Heart right ventricle (tissue), 16 donors: ENCODE results near the gene NUBP1. TPM values are rescaled to one million over a fixed set of nuclear protein-coding genes. Genes with fewer than 3 reads are reported as not detected.

ENCODE experiments used
- ATAC-seq, 8 donors: fragments of 200-7000 bp; cut with Tn5 transposase; one replicate each; pipeline ENCODE4 v1.9.1; 2020; ENCODE audit warnings: mild to moderate bottlenecking in 8 of 8, moderate library complexity in 8 of 8, moderate number of reproducible peaks in 1 of 8
- DNase-seq, 2 donors: peaks; one replicate each; pipeline ENCODE4 v3.0.0-alpha.2; 2020
- H3K27ac ChIP-seq, 10 donors: fragments of 200-600 bp; sonication (generic) in 2 of 10; one replicate each; pipeline versions ENCODE4 v1.5.0 to v1.8.0; 2020 to 2022; ENCODE audit warnings: mild to moderate bottlenecking in 3 of 10
- H3K27me3 ChIP-seq, 7 donors: fragments of 200-600 bp; one replicate each; pipeline ENCODE4 v1.8.0; 2021 to 2022; ENCODE audit warnings: mild to moderate bottlenecking in 2 of 7
- H3K36me3 ChIP-seq, 9 donors: fragments of 200-600 bp; sonication (generic) in 1 of 9; one replicate each; pipeline versions ENCODE4 v1.5.0 to v1.8.0; 2020 to 2022; ENCODE audit warnings: mild to moderate bottlenecking in 2 of 9
- H3K4me1 ChIP-seq, 9 donors: fragments of 200-600 bp; sonication (generic) in 1 of 9; one replicate each; pipeline versions ENCODE4 v1.5.0 to v1.8.0; 2020 to 2022; ENCODE audit warnings: mild to moderate bottlenecking in 4 of 9
- H3K4me3 ChIP-seq, 10 donors: fragments of 200-600 bp; sonication (generic) in 2 of 10; one replicate each; pipeline versions ENCODE4 v1.5.0 to v1.8.0; 2020 to 2022; ENCODE audit warnings: mild to moderate bottlenecking in 7 of 10, moderate library complexity in 2 of 10
- H3K9me3 ChIP-seq, 11 donors: fragments of 200-600 bp in 10 of 11; sonication (generic) in 2 of 11; one replicate each; pipeline versions ENCODE4 v1.5.0 to v1.8.0; 2013 to 2022; ENCODE audit warnings: mild to moderate bottlenecking in 2 of 11, control low read depth in 1 of 11, moderate library complexity in 1 of 11
- WGBS, 2 donors: extraction: QIAGEN DNeasy Blood & Tissue Kit; methylation state at CpG; one replicate each; pipeline ENCODE4 v1.1.7; 2013; ENCODE audit warnings: inconsistent platforms in 1 of 2; 5-methylcytosine and 5-hydroxymethylcytosine counted together
- intact Hi-C, 10 donors: fragments of 100-400 bp; cut with DNase I; formaldehyde crosslinking; loops; one replicate each; pipeline versions ENCODE4 v1.11.1 to v1.14.2; 2022
- polyA plus RNA-seq, 2 donors: library from polyadenylated mRNA; stranded (reverse); fragments of 200-250 nt; gene quantifications; one replicate each; pipeline ENCODE4 v1.2.3, GENCODE V29; 2013
- total RNA-seq, 10 donors: library from RNA; stranded (reverse); fragmentation: NEBNext Ultra II Directional in 3 of 10; extraction: Animal tissue kit (Norgen Biotek cat#: 25700) in 3 of 10; gene quantifications; one replicate each; pipeline versions ENCODE4 v1.2.1 to v1.2.4, GENCODE V29; 2021 to 2023
- TF ChIP-seq, protein P1 (sequence below), 9 donors: fragments of 200-600 bp; sonication (generic) in 2 of 9; IDR thresholded peaks; one replicate each; pipeline versions ENCODE4 v1.5.0 to v1.8.0; 2021 to 2022; ENCODE audit warnings: antibody characterized with exemption in 9 of 9, mild to moderate bottlenecking in 5 of 9, moderate library complexity in 1 of 9
- donor health status: Arrhythmogenic right ventricular cardiomyopathy.
- donor health status: ischemic (EF 13 %, LVEDD 7.1; RV severe dilation, severe dysfunction).
- donor health status: healthy with polysubstance abuse.
- donor health status: DM: no; HTN: yes; CAD: no.
- donor health status: DM: no; HTN: no; CAD: no.
- donor health status: ischemic (EF 25% LVEDD 6.9; RV normal size, moderate dysfunction).
- donor health status: ischemic (EF 25% LVEDD 5.7; RV mildly dilated, moderate dysfunction).
- donor health status: healthy.
- donor health status: DM: yes; HTN: yes; CAD: no.
- donor health status: Ischemic cardiomyopathy.
- donor health status: ischemic (EF 35%, LVEDD 5.7; RV mildly dilated, moderate dysfunction).
- donor health status: nonischemic (EF 11% LVEDD 7.7; RV severe dilation, severe dysfunction).
- donor health status: DM: yes; HTN: yes; CAD: no.
- donor health status: PGD.
- donor health status: ischemic (EF 29% LVEDD 5.4; RV normal size, mild dysfunction).
- donor health status: nonischemic (EF 23%, LVEDD 6.1; RV moderate dilation, normal function).

The NUBP1 gene
- total and polyA plus RNA-seq, 12 donors = 44.1 to 82.1 (median 53.4) TPM

DNA sequence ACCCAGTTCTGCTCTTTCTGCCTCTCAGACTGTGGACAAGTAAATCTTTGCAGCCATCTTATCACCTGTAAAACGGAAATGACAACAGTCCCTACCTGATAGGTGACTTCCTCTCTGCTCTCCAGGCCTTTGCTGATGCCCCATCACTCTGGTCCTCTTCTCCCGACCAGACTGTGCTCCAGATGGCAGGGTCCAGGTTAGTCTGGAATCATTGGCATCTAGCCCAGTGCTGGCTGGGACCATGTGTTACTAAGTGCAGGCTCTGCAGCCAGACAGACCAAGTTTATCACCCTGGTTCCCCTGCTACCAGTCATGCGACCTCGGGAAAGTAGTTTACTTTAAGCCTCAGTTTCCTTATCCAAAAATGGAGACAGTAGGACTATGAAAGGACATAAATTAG, 1.8 kb upstream of the NUBP1 start:
- H3K4me1 ChIP-seq = peaks cover 13 to 66% (median 56%) of the 10 kb centered on the region in 9 donors
- intact Hi-C loops = loop anchor here in 4 of 10 donors (5.0 kb wide), 2 partner anchors 85 to 175 kb away; no protein-coding TSS in a partner anchor
- TF ChIP-seq, protein P1, sequence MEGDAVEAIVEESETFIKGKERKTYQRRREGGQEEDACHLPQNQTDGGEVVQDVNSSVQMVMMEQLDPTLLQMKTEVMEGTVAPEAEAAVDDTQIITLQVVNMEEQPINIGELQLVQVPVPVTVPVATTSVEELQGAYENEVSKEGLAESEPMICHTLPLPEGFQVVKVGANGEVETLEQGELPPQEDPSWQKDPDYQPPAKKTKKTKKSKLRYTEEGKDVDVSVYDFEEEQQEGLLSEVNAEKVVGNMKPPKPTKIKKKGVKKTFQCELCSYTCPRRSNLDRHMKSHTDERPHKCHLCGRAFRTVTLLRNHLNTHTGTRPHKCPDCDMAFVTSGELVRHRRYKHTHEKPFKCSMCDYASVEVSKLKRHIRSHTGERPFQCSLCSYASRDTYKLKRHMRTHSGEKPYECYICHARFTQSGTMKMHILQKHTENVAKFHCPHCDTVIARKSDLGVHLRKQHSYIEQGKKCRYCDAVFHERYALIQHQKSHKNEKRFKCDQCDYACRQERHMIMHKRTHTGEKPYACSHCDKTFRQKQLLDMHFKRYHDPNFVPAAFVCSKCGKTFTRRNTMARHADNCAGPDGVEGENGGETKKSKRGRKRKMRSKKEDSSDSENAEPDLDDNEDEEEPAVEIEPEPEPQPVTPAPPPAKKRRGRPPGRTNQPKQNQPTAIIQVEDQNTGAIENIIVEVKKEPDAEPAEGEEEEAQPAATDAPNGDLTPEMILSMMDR (IDR thresholded peaks at IDR 0.05) = no peak
- peaks cover 0 to 8% (median 0%) of the 10 kb centered on the region in 9 donors for H3K36me3 ChIP-seq
- no peaks in the 10 kb centered on the region for H3K27me3 ChIP-seq
- DNase-seq (peak; percentile 67 to 82), ATAC-seq (peak in 4 of 8 donors; percentile 16 to 36 (median 26))
- H3K4me3 ChIP-seq = no peak overlapping the region
- H3K9me3 ChIP-seq = no peaks in the 10 kb centered on the region
- WGBS, 2 donors = 34 to 46% methylated on average over 4 of the region's 4 CpGs
- H3K27ac ChIP-seq = peak overlapping the region; percentile 45 to 99 (median 96)

DNA sequence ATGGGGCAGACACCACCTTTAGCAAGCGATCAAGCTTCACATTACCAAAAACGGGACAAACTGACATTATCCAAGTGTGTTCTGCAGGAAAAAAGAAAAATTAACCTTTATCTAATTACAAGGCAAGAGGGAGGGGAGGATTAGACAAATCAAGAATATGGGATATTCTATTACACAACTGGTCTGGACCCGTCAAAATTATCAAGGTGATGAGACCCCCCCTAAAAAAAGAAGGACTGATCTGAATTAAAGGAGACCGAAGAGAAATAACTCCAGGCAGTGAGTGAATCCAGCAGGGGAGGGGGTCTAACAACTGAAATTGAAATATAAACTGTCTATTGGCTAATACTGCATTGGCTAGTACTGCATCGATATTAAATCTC, 424 bp upstream of the NUBP1 start:
- intact Hi-C loops = loop anchor here in 4 of 10 donors (5.0 kb wide), 2 partner anchors 84 to 174 kb away; no protein-coding TSS in a partner anchor
- DNase-seq = no peak
- Histone ChIP-seq H3K36me3 (peaks cover 0 to 21% (median 12%) of the 10 kb centered on the region in 9 donors), H3K9me3 (no peaks in the 10 kb centered on the region), H3K4me1 (peaks cover 8 to 54% (median 42%) of the 10 kb centered on the region in 9 donors), H3K27me3 (no peaks in the 10 kb centered on the region), H3K4me3 (peak overlapping the region in 6 of 10 donors; percentile 56 to 69 (median 64)), H3K27ac (peak overlapping the region; percentile 94 to 99 (median 97))
- no peak for ATAC-seq
- TF ChIP-seq, protein P1 (IDR thresholded peaks at IDR 0.05) = no peak
- WGBS, 2 donors = 32 to 36% methylated on average over 5 of the region's 5 CpGs

DNA sequence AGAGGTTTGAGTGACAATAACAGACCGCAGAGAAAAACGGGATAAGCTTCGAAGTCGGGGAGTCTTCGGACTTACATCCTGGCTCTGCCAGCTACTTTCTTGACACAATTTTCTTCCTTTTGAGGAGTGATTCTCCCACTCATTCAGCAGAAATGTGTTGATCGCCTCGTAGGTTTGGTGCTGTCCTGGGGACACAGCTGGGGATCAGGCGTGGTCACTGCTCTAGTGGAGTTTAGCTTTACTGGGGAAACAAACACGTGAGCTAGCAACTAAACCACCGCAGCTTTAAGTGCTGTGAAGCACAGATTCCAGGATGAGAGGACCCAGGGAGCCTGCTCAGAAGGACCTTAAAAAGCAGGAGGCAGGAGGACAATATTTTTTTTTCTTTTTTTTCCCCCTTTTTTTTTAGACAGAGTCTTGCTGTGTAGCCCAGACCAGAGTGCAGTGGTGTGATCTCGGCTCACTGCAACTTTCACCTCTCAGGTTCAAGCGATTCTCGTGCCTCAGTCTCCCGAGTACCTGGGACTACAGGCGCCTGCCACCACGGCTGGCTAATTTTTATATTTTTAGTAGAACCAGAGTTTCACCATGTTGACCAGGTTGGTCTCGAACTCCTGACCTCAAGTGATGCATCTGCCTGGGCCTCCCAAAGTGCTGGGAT, 858 bp downstream of the NUBP1 start:
- DNase-seq = no peak
- Histone ChIP-seq H3K9me3 (no peaks in the 10 kb centered on the region), H3K36me3 (peaks cover 0 to 33% (median 16%) of the 10 kb centered on the region in 9 donors), H3K27me3 (no peaks in the 10 kb centered on the region), H3K27ac (peak overlapping the region in 9 of 10 donors; percentile 94 to 99 (median 97)), H3K4me1 (peaks cover 7 to 47% (median 40%) of the 10 kb centered on the region in 9 donors), H3K4me3 (peak overlapping the region in 9 of 10 donors; percentile 43 to 69 (median 60))
- TF ChIP-seq, protein P1 (IDR thresholded peaks at IDR 0.05) = no peak
- ATAC-seq = peak in 6 of 8 donors; percentile 2 to 13 (median 9)
- WGBS, 2 donors = 40% methylated on average over 17 of the region's 17 CpGs
- intact Hi-C loops = loop anchor here in 7 of 10 donors (1.0 to 5.0 kb wide), 5 partner anchors 83 to 174 kb away; no protein-coding TSS in a partner anchor

DNA sequence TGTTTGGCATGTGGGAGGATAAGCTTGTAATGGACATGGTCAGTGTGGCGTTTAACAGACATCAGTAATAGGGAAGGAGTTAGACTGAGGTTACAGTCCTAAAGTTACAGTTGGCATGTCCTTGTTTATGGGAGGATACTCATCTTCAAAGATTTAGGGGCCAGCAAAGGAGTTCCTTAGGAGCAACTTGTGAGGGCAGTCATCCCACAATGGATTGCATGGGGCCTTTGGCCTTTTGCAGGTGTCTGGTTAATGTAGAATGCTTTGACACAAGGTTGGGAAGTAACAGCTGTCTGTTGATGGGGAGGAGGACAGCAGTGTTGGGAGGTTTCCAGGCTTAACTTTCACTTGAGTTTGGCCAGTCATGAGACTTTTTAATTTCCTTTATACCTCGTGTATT, 2.2 kb downstream of the NUBP1 start:
- no peaks in the 10 kb centered on the region for H3K27me3 ChIP-seq
- H3K4me1 ChIP-seq = peaks cover 7 to 61% (median 53%) of the 10 kb centered on the region in 9 donors
- WGBS, 2 donors = 30 to 34% methylated on average over 2 of the region's 2 CpGs
- DNase-seq = no peak
- intact Hi-C loops = loop anchor here in 6 of 10 donors (2.0 to 5.0 kb wide), 3 partner anchors 81 to 173 kb away; no protein-coding TSS in a partner anchor
- TF ChIP-seq, protein P1 (IDR thresholded peaks at IDR 0.05) = no peak
- peak overlapping the region in 8 of 10 donors; percentile 23 to 99 (median 97) for H3K27ac ChIP-seq
- no peaks in the 10 kb centered on the region for H3K9me3 ChIP-seq
- no peak overlapping the region for H3K4me3 ChIP-seq
- ATAC-seq = no peak
- peaks cover 0 to 47% (median 16%) of the 10 kb centered on the region in 9 donors for H3K36me3 ChIP-seq
